Mammary epithelial cell (primary cell): ENCODE data around the gene ALKBH3.

Experiments
- CTCF ChIP-seq, 2 donors: IDR thresholded peaks in 1 of 2; conservative IDR thresholded peaks in 1 of 2; 2 replicates each; pipeline ENCODE4 v1.5.1; 2011 to 2012; ENCODE audit warnings: inconsistent platforms in 2 of 2, low read length in 2 of 2, mild to moderate bottlenecking in 2 of 2, control low read depth in 1 of 2, low read depth in 1 of 2; ENCODE audit not compliant: insufficient read depth in 1 of 2; ENCODE audit errors: extremely low read depth in 1 of 2
- EZH2 ChIP-seq: IDR thresholded peaks from 2 replicates; pipeline ENCODE4 v1.6.1; 2012; ENCODE audit warnings: low read length, inconsistent platforms, borderline replicate concordance

GRCh38 chr11:43833657-43834073 lies 47.0 kb upstream of the ALKBH3 start:
- TF ChIP-seq CTCF (conservative IDR thresholded peaks at IDR 0.05 in 1 of 2, IDR thresholded peaks at IDR 0.05 in 1 of 2; ENCODE audit: extremely low read depth in 1 of 2, insufficient read depth in 1 of 2, low read depth in 1 of 2, low read length in 2 of 2) (no peak), EZH2 (no peak)
